Lung microvascular endothelial cell (primary cell): ENCODE measurements around the gene ITFG1. TPM values are rescaled to one million over a fixed set of nuclear protein-coding genes. Genes with fewer than 3 reads are reported as not detected.

Experiments used
- DNase-seq, 2 donors: peaks; one replicate each; pipeline versions ENCODE4 v3.0.0 to v3.0.0-alpha.2; 2010; ENCODE audit warnings: low read depth in 2 of 2
- total RNA-seq: library from RNA; depleted of rRNA; stranded (reverse); fragments of >200 nt; gene quantifications from 2 replicates; pipeline ENCODE4 v1.2.1, GENCODE V29; 2014

The ITFG1 gene
- total RNA-seq: 40.3 and 49.2 TPM in 2 replicates

GRCh38 chr16:47460711-47461597, at the start of gene ITFG1, which contains the start of gene PHKB:
Gene ITFG1 (minus strand): TSS chr16:47461063. CDS start chr16:47461045, 18 bp downstream.
Gene PHKB (plus strand): TSS chr16:47461331. CDS start chr16:47461351, 20 bp downstream.
- peak; percentile 92 to 93 for DNase-seq

GRCh38 chr16:47507701-47508100, 46.8 kb upstream of the ITFG1 start:
- DNase-seq: peak in 1 of 2 donors; percentile 19

- no peak for DNase-seq
These were observed 45.9 kb upstream of the ITFG1 start for GRCh38 chr16:47506800-47507199.

- DNase-seq: no peak
These were observed 43.7 kb upstream of the ITFG1 start for GRCh38 chr16:47504599-47504998.

GRCh38 chr16:47503936-47504335, 43.1 kb upstream of the ITFG1 start:
- DNase-seq: peak in 1 of 2 donors; percentile 45

- no peak for DNase-seq
These were observed 38.9 kb upstream of the ITFG1 start for GRCh38 chr16:47499700-47500264.

- no peak for DNase-seq
These were observed 38.3 kb upstream of the ITFG1 start for GRCh38 chr16:47499080-47499699.

GRCh38 chr16:47493381-47494337, 32.8 kb upstream of the ITFG1 start:
- DNase-seq: no peak

- DNase-seq: peak; percentile 42 to 74
These were observed 31.8 kb upstream of the ITFG1 start for GRCh38 chr16:47492428-47493377.

- DNase-seq: no peak
These were observed 31.2 kb upstream of the ITFG1 start for GRCh38 chr16:47492036-47492427.

- DNase-seq: no peak
These were observed 29.6 kb upstream of the ITFG1 start for GRCh38 chr16:47490471-47490870.

- no peak for DNase-seq
These were observed 27.2 kb upstream of the ITFG1 start for GRCh38 chr16:47488051-47488450.

- DNase-seq: no peak
These were observed 26.0 kb upstream of the ITFG1 start for GRCh38 chr16:47486856-47487255.

- no peak for DNase-seq
These were observed 22.8 kb upstream of the ITFG1 start for GRCh38 chr16:47483616-47484015.

GRCh38 chr16:47481698-47482374, 21.0 kb upstream of the ITFG1 start:
- DNase-seq: no peak

- DNase-seq: no peak
These were observed 19.5 kb upstream of the ITFG1 start for GRCh38 chr16:47480410-47480809.

- peak in 1 of 2 donors; percentile 26 for DNase-seq
These were observed 16.8 kb upstream of the ITFG1 start for GRCh38 chr16:47477679-47478078.

GRCh38 chr16:47476654-47477345, 15.9 kb upstream of the ITFG1 start:
- DNase-seq: no peak

- DNase-seq: peak in 1 of 2 donors; percentile 16
These were observed 14.9 kb upstream of the ITFG1 start for GRCh38 chr16:47475786-47476185.
